Neutrophil (primary cell): ENCODE results near the gene SUPT6H.

ENCODE experiments used
- H3K27ac ChIP-seq: fragments of 200-600 bp; sonication (generic); 2 replicates; pipeline ENCODE4 v1.5.1; 2016; ENCODE audit warnings: mild to moderate bottlenecking, moderate library complexity
- H3K27me3 ChIP-seq: fragments of 200-600 bp; sonication (generic); 2 replicates; pipeline ENCODE4 v1.6.0; 2016; ENCODE audit warnings: mild to moderate bottlenecking
- H3K36me3 ChIP-seq: fragments of 200-600 bp; sonication (generic); 2 replicates; pipeline ENCODE4 v1.5.1; 2017
- H3K4me1 ChIP-seq, 2 experiments: fragments of 200-600 bp in 1 of 2; sonication (generic) in 1 of 2; 1 replicate in 1 of 2; 2 replicates in 1 of 2; pipeline versions ENCODE4 v1.5.1 to v1.6.1; 2013 to 2016; ENCODE audit warnings: low read depth in 1 of 2, low read length in 1 of 2, mild to moderate bottlenecking in 1 of 2, moderate library complexity in 1 of 2; ENCODE audit not compliant: control insufficient read depth in 1 of 2, insufficient read depth in 1 of 2
- H3K4me3 ChIP-seq, 2 experiments: fragments of 200-600 bp in 1 of 2; sonication (generic) in 1 of 2; 1 replicate in 1 of 2; 2 replicates in 1 of 2; pipeline ENCODE4 v1.5.1; 2013 to 2016; ENCODE audit warnings: low read depth in 1 of 2, low read length in 1 of 2, mild to moderate bottlenecking in 1 of 2, moderate library complexity in 1 of 2
- H3K9me3 ChIP-seq: fragments of 200-600 bp; sonication (generic); 2 replicates; pipeline ENCODE4 v1.5.1; 2016
- TF ChIP-seq, protein P1 (sequence below): fragments of 200-600 bp; sonication (generic); IDR thresholded peaks from 2 replicates; pipeline ENCODE4 v1.5.1; 2016; ENCODE audit warnings: antibody characterized with exemption

Gene SUPT6H

DNA sequence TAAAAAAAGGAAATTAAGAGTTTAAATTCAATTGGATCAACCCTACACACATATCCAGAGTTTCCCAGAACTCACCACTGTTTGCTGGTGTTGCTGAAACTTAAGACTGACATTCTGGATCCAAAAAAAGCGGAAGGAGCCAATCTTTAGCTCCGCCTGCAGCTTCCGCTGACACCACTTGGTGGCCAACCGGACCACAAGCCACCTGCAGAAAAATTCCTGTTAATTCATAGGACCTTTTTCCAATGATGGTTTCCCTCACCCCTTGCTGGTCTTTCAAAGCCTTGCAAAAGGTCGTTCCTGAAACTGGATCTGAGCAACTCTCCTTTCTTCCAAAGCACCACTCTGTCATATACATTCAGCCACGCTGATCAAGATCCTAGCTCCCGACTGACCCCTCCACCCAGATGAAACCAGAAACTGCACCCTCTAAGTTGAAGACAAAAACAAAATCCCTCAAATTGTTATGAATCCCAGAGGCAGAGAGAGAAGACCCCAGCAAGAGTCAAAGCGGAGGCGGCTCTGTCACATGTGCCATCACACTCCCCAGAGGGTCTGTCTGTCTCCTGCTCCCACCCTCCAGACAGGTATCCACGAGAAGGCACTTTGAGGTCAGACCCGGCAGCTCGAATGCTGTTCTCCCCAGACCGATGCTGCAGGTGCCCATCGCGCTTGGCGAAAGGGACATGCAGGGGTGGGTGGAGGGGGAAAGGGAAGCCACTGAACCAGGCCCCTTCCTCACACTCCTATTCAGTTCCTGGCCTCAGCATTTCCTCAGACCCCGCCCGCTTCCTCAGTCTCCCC lies 17.8 kb upstream of the SUPT6H start:
- H3K4me1 ChIP-seq, result peaks cover 41 to 44% of the 10 kb centered on the region in 2 experiments
- H3K4me3 ChIP-seq, result peak overlapping the region; percentile 93 to 96
- H3K27me3 ChIP-seq, result no peaks in the 10 kb centered on the region
- H3K36me3 ChIP-seq, result peaks cover 47% of the 10 kb centered on the region
- no peaks in the 10 kb centered on the region for H3K9me3 ChIP-seq
- H3K27ac ChIP-seq, result peak overlapping the region; percentile 91
- TF ChIP-seq, protein P1, sequence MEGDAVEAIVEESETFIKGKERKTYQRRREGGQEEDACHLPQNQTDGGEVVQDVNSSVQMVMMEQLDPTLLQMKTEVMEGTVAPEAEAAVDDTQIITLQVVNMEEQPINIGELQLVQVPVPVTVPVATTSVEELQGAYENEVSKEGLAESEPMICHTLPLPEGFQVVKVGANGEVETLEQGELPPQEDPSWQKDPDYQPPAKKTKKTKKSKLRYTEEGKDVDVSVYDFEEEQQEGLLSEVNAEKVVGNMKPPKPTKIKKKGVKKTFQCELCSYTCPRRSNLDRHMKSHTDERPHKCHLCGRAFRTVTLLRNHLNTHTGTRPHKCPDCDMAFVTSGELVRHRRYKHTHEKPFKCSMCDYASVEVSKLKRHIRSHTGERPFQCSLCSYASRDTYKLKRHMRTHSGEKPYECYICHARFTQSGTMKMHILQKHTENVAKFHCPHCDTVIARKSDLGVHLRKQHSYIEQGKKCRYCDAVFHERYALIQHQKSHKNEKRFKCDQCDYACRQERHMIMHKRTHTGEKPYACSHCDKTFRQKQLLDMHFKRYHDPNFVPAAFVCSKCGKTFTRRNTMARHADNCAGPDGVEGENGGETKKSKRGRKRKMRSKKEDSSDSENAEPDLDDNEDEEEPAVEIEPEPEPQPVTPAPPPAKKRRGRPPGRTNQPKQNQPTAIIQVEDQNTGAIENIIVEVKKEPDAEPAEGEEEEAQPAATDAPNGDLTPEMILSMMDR, result peak; percentile 91

DNA sequence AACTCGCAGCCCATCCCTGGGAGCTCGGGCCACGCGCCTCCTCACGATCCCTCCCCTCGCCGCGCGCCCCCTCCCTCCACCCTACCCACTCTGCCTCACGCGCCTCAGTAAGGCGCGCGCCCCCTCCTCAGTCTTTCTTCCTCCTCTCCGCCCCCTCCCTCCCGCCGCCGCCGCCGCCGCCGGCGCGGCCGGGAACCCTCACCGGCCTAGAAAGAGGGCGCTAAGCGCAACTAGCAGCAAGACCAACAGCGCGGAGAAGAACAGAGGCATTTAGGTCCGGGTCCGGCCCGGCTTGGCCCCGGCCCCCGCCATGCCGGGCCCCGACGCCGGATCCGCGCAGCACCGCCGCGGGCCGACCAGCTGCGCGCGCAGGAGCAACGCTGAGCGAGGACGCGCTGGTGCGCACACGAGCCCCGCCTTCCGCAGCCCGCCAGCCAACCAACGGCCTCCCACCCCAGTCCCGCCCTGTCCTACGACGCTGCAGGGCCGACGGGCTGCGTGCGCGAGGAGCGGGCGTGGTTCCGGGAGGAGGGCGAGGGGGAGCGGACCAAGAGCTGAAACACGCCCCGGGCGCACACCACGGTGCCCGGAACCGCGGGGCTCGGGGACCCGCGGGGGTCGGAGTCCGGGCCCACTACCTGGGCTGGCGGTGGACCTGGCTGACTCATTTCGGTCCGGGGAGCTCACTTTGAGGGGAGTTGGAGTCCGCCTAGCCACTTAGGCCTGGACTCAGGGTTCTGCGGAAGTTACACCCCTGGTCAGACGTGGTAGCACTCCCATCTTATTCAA lies 17.0 kb upstream of the SUPT6H start, which contains the start of gene BLTP2:
Gene BLTP2 (minus strand): TSS at position 372 of the 789 bp plus-strand sequence. CDS start 102 bp downstream, at position 270.
- Histone ChIP-seq H3K4me1 (peaks cover 41 to 44% of the 10 kb centered on the region in 2 experiments), H3K27ac (peak within 1 kb of the TSS; percentile 91), H3K9me3 (no peaks in the 10 kb centered on the region), H3K27me3 (no peaks in the 10 kb centered on the region), H3K4me3 (peak within 1 kb of the TSS; percentile 93 to 96), H3K36me3 (peaks cover 43% of the 10 kb centered on the region)
- TF ChIP-seq, protein P1, result peak; percentile 55

DNA sequence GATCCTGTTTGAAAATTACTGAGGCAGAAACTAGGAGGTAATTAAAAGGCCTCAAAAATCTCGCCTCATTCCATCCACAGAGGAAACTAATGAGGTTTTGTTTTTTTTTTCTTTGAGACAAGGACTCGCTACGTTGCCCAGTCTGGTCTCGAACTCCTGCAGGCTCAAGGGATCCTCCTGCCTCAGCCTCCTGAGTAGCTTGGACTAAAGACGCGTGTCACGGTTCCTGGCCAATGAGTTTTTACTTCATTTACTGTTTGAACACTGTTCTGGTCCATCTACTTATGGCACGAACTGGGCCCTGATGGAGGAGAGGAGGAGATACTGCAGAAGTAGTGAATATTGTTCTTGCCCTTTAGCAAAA lies 16.4 kb upstream of the SUPT6H start:
- Histone ChIP-seq H3K27ac (peak overlapping the region; percentile 91), H3K4me3 (peak overlapping the region; percentile 93 to 96), H3K36me3 (peaks cover 42% of the 10 kb centered on the region), H3K27me3 (no peaks in the 10 kb centered on the region), H3K4me1 (peaks cover 41 to 44% of the 10 kb centered on the region in 2 experiments), H3K9me3 (no peaks in the 10 kb centered on the region)
- TF ChIP-seq, protein P1, result no peak

DNA sequence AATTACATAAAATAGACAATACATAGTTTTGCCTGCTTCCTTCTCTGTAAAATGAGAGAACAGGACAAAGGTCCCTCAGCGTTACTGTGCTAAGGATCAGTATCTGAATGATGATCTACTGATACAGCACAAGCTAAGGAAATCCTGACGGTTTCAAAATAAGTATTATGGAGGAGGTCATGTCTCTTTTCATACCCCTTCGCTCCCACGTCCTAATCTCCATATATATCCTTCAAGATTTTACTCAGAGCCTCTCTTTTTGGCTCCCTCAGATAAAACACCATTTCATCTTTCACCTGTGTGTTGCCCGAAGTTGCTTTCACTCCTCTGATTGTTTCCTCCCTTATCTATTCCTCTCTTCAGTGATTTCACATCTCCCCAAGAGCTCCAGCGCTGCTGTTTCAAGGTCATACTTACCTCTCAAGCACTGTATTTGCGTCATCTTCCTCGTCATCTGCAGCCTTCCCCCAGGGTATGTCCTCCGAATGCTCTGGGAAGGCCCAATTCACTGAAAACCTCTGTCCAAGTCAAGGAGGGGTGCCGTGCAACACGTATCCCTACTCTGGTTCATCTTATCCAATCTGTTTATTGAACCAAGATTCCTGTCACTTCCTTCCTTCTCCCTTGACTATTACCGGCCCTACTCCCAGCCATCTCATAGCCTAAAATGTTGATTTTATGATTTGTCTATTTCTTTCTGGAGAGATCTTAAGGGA lies 15.8 kb upstream of the SUPT6H start:
- Histone ChIP-seq H3K27ac (peak overlapping the region; percentile 91), H3K27me3 (no peaks in the 10 kb centered on the region), H3K4me1 (peaks cover 41 to 44% of the 10 kb centered on the region in 2 experiments), H3K36me3 (peaks cover 42% of the 10 kb centered on the region), H3K9me3 (no peaks in the 10 kb centered on the region), H3K4me3 (peak overlapping the region; percentile 93 to 96)
- TF ChIP-seq, protein P1, result no peak

DNA sequence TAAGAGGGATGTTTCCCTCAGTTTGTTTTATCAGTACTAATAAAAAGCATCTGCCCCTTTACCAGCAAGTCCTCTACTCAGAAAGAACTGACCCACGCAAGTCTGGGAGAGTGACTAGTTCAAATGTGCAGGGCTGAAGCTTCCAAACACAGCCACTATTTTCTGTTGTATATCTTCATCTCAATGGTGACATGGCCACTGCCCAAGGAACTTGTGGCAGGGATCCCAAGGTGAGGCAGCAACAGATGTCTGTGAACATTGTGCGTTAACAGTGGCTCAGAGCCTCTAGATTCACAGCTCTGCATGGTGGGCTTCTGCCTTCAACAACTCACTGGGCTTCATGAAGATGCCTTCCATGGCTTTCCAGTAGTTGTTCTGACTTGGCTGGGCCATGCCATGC lies 13.3 kb upstream of the SUPT6H start:
- Histone ChIP-seq H3K4me1 (peaks cover 29 to 33% of the 10 kb centered on the region in 2 experiments), H3K27ac (no peak overlapping the region), H3K27me3 (no peaks in the 10 kb centered on the region), H3K36me3 (peaks cover 55% of the 10 kb centered on the region), H3K9me3 (no peaks in the 10 kb centered on the region), H3K4me3 (no peak overlapping the region)
- TF ChIP-seq, protein P1, result no peak
